H1 (cell line): ENCODE data around the gene RASGRP4. TPM values are rescaled to one million over a fixed set of nuclear protein-coding genes. Genes with fewer than 3 reads are reported as not detected.

Source experiments
- ASH2L ChIP-seq: fragments of 200-600, 300-600 bp; sonication (generic); IDR thresholded peaks from one replicate; pipeline ENCODE4 v1.7.1; 2017; ENCODE audit warnings: low read length
- CHD2 ChIP-seq: IDR thresholded peaks from 2 replicates; pipeline ENCODE4 v1.6.1; 2012; ENCODE audit warnings: low read length, improper control_type of control experiment
- CTBP2 ChIP-seq: IDR thresholded peaks from 2 replicates; pipeline ENCODE4 v1.7.0; 2011; ENCODE audit warnings: borderline replicate concordance, mild to moderate bottlenecking, moderate library complexity, mixed read lengths, low read length; ENCODE audit not compliant: insufficient read depth, insufficient read length
- FOSL1 ChIP-seq: IDR thresholded peaks from 2 replicates; pipeline ENCODE4 v1.6.1; 2011; ENCODE audit warnings: mild to moderate bottlenecking, low read depth, low read length, moderate library complexity; ENCODE audit not compliant: insufficient read depth
- KDM4A ChIP-seq: IDR thresholded peaks from one replicate; pipeline ENCODE4 v1.7.1; 2012; ENCODE audit warnings: low read depth, mild to moderate bottlenecking, moderate library complexity, low read length, inconsistent platforms; ENCODE audit not compliant: severe bottlenecking
- RAD21 ChIP-seq, 2 experiments: IDR thresholded peaks in 1 of 2; conservative IDR thresholded peaks in 1 of 2; 2 replicates each; pipeline ENCODE4 v1.6.1; 2011; ENCODE audit warnings: low read depth in 2 of 2, low read length in 2 of 2, improper control_type of control experiment in 1 of 2, inconsistent platforms in 1 of 2, mild to moderate bottlenecking in 1 of 2, moderate library complexity in 1 of 2
- SAP30 ChIP-seq: fragments of 300-600 bp; sonication (generic); IDR thresholded peaks from 2 replicates; pipeline ENCODE4 v1.7.1; 2012; ENCODE audit warnings: low read length, moderate library complexity, mild to moderate bottlenecking, inconsistent platforms; ENCODE audit not compliant: insufficient read depth, insufficient replicate concordance
- SIRT6 ChIP-seq: IDR thresholded peaks from one replicate; pipeline ENCODE4 v1.7.1; 2012; ENCODE audit warnings: low read length, inconsistent platforms
- SIX5 ChIP-seq: IDR thresholded peaks from 2 replicates; pipeline ENCODE4 v1.6.1; 2011; ENCODE audit warnings: mild to moderate bottlenecking, low read depth, low read length
- SP2 ChIP-seq: IDR thresholded peaks from 2 replicates; pipeline ENCODE4 v1.6.1; 2012; ENCODE audit warnings: mild to moderate bottlenecking, low read length, inconsistent platforms
- SUZ12 ChIP-seq: fragments of 200-600 bp; sonication (generic); IDR thresholded peaks from 2 replicates; pipeline ENCODE4 v1.6.1; 2012; ENCODE audit warnings: mild to moderate bottlenecking, inconsistent platforms, low read length, moderate library complexity, mixed read lengths
- TAF1 ChIP-seq: IDR thresholded peaks from 2 replicates; pipeline ENCODE4 v1.6.1; 2011; ENCODE audit warnings: mild to moderate bottlenecking, low read depth, low read length
- TAF7 ChIP-seq: optimal IDR thresholded peaks from 2 replicates; pipeline ENCODE3; 2011; ENCODE audit warnings: low read depth, mild to moderate bottlenecking, inconsistent platforms, low read length, moderate library complexity, borderline replicate concordance
- TBP ChIP-seq: IDR thresholded peaks from 2 replicates; pipeline ENCODE4 v1.6.1; 2011; ENCODE audit warnings: low read depth, low read length, improper control_type of control experiment
- polyA plus RNA-seq, 7 experiments: library from polyadenylated mRNA; depleted of rRNA in 3 of 7; stranded (reverse) in 5 of 7; unstranded in 2 of 7; fragments of >200 nt in 5 of 7; fragments of 200-250 nt in 2 of 7; gene quantifications; 1 replicate in 5 of 7; 2 replicates in 1 of 7; 4 replicates in 1 of 7; pipeline versions ENCODE4 v1.2.1 to v1.2.3, GENCODE V29; 2011 to 2013; ENCODE audit warnings: missing spikeins in 2 of 7, mixed read lengths in 2 of 7
- total RNA-seq: library from RNA; stranded (reverse); fragmentation: NEBNext Ultra II Directional; extraction: Animal tissue kit (Norgen Biotek cat#: 25700); gene quantifications from 2 replicates; pipeline ENCODE4 v1.2.1, GENCODE V29; 2021

Gene RASGRP4
- total and polyA plus RNA-seq, 2 of the 8 experiments (the other 6 are each of a cell fraction or from before 2014, with no cell fraction given) = 1.9 to 3.1 TPM

- TF ChIP-seq CHD2 = peak; percentile 35; the same call in 1 of the 2 replicates
- peak; percentile 79 for TF ChIP-seq SAP30
- no peak for TF ChIP-seq ASH2L
- TF ChIP-seq SP2 = no peak
- TF ChIP-seq TBP = peak; percentile 93
- TF ChIP-seq TAF1 = peak; percentile 99
- no peak for TF ChIP-seq SIRT6
- TF ChIP-seq TAF7 = peak; percentile 96
- peak; percentile 10 to 13; a peak in 3 of 4 replicates for TF ChIP-seq RAD21 (IDR thresholded peaks at IDR 0.05 in 1 of 2, conservative IDR thresholded peaks at IDR 0.05 in 1 of 2; ENCODE audit: low read depth in 2 of 2, low read length in 2 of 2)
- TF ChIP-seq CTBP2 = no peak
- no peak for TF ChIP-seq SUZ12
- TF ChIP-seq KDM4A = no peak
- peak; percentile 35; the same call in 1 of the 2 replicates for TF ChIP-seq SIX5
- no peak for TF ChIP-seq FOSL1
Measured at GRCh38 chr19:38374332-38375097, 51.5 kb downstream of the RASGRP4 start, which contains the start of gene PSMD8 (continued).
